HPDE6-E6E7 (cell line): Measurements from ENCODE around the gene XPNPEP2.
"Not testable (repeated sequence)": the region's sequence is repeated elsewhere in the genome, so short reads cannot be mapped to it uniquely, and the experiment has no call there.

ENCODE experiments used
- DNase-seq: peaks from one replicate; pipeline ENCODE4 v3.0.0; 2011; ENCODE audit warnings: missing footprints; ENCODE audit errors: extremely low spot score

XPNPEP2 gene

DNA sequence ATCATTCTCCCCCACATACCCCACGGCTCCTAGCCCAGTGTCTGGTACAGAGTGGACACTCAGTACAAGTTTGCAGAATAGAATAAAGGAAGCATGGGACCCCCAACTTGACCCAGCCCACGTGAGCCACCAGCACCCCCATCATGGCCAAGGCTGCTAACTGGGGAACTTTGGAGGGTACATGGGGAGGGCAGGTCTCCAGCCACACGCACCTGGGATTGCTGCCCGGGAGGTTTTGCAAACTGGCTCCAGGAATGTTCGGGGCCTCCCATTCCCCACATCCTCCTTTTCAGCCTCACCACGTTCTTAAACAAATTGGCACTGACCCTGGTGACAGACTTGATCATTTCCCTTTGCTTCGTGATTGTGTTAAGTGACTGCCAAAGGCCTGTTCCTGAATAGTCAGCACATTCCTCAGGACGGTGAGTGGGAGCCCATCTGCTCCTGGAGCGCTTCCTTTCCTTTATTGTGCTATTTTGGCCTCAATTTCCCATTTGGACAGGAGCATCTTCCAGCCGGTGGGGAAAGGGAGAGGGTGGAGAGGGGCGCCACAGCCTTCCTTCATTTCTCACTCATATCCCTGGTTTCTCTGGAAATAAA lies 18.7 kb upstream of the XPNPEP2 start:
- DNase-seq: no peak

GRCh38 chrX:129720741-129721140 lies 18.0 kb upstream of the XPNPEP2 start:
- no peak for DNase-seq

GRCh38 chrX:129721414-129721813 lies 17.4 kb upstream of the XPNPEP2 start:
- no peak for DNase-seq

GRCh38 chrX:129721870-129722269 lies 16.9 kb upstream of the XPNPEP2 start:
- no peak for DNase-seq

GRCh38 chrX:129723511-129723910 lies 15.3 kb upstream of the XPNPEP2 start:
- DNase-seq: no peak

DNA sequence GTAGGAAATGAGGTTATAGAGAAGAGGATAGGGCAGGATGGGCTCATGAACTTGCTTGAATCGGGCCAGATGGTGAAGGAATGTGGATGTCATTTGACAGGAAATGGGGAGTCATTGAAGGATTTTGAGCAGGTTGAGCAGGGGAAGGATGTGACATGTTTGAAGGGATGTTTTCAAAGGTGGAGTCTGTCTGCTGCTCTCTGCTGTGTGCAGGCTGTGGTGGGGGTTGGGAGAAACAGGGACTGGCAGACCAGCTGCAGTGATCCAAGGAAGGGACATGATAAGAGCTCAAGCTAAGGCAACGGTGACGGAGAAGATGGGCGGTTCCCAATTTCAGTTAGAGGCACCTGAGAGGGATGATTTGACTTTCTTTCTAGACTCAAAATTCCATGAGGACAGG lies 14.0 kb upstream of the XPNPEP2 start:
- no peak for DNase-seq

DNA sequence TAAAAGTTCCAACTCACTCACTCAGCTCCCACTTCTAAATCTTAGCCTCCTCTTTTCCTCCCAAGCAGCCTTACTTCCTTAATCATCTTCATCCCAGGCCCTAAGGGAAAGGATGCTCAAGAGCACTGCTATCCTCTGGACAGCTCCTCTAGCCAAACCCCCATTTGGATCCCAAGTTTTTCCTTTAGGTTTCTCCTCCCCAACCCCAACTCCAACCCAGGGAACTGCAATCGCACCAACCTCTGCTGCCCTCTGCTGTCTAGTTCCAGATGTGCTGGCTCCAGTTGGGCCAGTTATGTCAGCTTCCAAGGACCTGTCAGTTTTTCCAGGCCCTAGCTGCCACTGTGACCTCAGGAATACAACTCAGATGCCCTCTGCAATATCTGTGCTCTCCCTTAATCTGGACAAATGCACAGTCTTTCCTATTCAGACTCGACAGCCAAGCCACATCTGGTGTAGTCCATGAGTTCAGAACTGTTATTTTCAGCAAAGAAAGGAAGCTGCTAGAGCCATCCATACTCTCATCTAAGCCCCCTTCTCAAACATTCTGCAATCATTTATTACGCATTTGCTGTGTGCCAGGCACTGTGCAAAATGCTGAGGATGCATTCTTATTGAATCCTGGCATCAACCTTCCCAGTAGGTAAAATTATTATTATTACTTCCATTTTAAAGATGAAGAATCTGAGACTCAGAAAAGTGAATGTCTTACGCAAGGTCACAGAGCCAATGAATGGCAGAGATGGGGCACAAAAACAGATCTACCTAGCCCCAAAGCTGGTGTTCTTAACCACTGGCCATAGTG lies 12.3 kb upstream of the XPNPEP2 start:
- peak; percentile 26 for DNase-seq

- DNase-seq: no peak
Observed at GRCh38 chrX:129728061-129728460, 10.7 kb upstream of the XPNPEP2 start.

DNA sequence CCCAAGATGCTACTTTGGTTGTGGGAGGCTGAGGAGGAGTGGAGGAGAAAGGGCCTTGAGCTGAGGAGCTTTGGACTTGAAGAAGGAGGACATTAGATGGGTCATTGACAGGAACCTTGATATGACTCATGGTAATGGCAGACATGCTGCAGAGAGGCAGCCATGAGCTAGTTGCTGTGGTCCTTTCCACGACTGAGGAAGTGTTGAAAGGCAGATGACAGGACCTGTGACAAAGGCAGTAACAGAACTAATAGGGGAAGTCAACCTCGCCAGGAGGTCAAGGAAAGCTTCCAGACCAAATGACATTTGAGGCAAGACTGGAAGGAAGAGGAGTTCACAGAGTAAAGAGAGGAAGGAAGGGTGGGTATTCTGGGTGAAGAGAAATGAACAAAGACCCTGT lies 7.6 kb upstream of the XPNPEP2 start:
- DNase-seq: no peak

- no peak for DNase-seq
Observed at GRCh38 chrX:129732857-129733256, 5.9 kb upstream of the XPNPEP2 start.

GRCh38 chrX:129733335-129733734 lies 5.4 kb upstream of the XPNPEP2 start:
- DNase-seq: no peak

GRCh38 chrX:129736491-129736890 lies 2.3 kb upstream of the XPNPEP2 start:
- DNase-seq: no peak

GRCh38 chrX:129737916-129738315 lies 863 bp upstream of the XPNPEP2 start:
- peak; percentile 62 for DNase-seq

- DNase-seq: no peak
Observed at GRCh38 chrX:129739578-129739977, 799 bp downstream of the XPNPEP2 start.

- DNase-seq: no peak
Observed at GRCh38 chrX:129741880-129742758, 3.3 kb downstream of the XPNPEP2 start.

- DNase-seq: not testable (repeated sequence)
Observed at GRCh38 chrX:129742759-129743152, 4.0 kb downstream of the XPNPEP2 start.

DNA sequence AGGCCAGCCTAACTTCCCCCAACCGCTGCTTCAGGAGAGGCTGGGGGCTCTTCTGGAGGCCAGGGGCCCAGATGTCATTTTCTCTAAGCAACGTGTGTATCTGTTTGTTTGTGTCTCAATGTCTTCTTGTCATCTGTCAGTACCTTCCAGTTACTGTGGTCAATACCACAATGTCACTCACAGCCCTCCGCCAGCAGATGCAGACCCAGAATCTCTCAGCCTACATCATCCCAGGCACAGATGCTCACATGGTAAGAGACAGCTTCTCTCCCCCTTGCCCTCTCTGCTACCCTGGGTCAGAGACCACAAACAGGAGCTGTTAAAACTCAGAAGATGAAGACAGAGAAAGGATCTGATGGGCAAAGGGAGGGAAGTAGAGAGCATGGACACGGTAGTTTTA lies 5.0 kb downstream of the XPNPEP2 start:
- DNase-seq: no peak

GRCh38 chrX:129744861-129745321 lies 6.1 kb downstream of the XPNPEP2 start:
- DNase-seq: no peak

DNA sequence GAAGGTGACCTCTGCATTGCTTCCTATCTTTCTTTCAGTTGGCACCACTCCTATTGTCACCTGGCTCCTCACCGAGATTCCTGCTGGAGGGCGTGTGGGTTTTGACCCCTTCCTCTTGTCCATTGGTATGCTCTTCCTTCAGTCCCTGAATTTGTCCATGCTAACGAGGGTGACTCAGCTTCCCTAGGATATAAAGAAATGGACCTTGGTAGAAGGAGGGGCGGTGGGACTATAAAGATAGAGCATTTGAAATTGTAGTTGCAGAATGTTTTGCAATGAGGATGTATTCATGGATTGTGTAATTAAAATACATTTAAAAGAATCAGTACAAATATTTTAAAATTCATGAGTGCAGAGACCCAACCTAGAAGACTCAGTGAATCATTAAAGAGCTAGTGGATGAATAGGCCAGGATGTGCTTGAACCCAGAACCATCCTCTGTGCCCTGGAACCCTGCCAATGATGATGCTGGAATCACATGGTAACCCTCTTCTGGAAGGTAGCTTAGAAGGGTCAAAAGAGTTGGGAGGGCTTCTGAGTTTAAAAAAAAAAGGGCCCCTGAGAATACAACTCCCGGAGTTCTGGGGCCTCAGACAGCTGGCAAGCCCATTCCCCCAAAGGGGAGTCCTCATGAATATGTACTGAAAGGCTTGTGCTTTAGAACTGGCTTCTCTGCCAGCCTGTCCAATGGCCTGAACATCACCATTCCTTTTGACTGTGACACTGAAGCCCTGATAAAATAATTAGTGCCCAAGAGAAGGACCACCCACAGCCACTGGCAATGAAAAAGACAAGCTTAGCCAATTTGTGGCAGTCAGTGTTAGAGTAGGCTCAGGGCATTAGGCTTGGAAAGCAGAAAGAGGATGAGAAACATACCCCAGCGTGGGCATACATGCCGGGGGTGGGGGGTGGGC lies 8.0 kb downstream of the XPNPEP2 start:
- no peak for DNase-seq

- no peak for DNase-seq
Observed at GRCh38 chrX:129747533-129747932, 8.8 kb downstream of the XPNPEP2 start.

DNA sequence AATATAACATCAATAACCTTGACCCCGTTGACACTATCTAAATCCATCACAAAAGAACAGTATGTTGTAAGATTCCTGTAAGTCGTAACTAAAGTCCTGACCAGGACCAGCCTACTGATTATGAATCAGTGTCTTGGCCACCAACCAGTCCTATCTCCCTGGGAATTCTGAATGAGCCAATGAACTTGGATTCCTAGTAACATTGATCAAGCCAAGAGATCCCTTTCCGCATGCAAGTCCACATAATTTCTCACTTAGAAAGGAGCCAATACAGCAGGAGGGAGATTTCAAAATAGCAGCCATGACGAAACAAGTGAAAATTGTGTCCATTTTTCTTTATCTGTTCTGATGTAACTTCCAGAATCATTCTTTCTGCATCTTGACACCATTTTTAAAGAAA lies 9.5 kb downstream of the XPNPEP2 start:
- DNase-seq: no peak
